ENCODE measurements around the gene SCNN1A. TPM values are rescaled to one million over a fixed set of nuclear protein-coding genes. Genes with fewer than 3 reads are reported as not detected.

The SCNN1A gene
- total and polyA plus RNA-seq, 2 of the 4 experiments (the other 2 are of a cell fraction), result 0.41 TPM; not detected in 1

- no peak for TF ChIP-seq CEBPB (IDR thresholded peaks at IDR 0.05; ENCODE audit: low read depth, low read length)
Observed at GRCh38 chr12:6355491-6356373, 19.6 kb downstream of the SCNN1A start (continued).

- no peak overlapping the region for H3K27ac ChIP-seq (ENCODE audit: insufficient read depth, low read length)
- no peak overlapping the region for H3K9ac ChIP-seq (ENCODE audit: low read depth, low read length)
- peaks cover 9% of the 10 kb centered on the region for H3K27me3 ChIP-seq (ENCODE audit: control insufficient read depth, insufficient read depth, low read length)
- H3K9me3 ChIP-seq (ENCODE audit: control insufficient read depth, insufficient read depth, low read length), result no peaks in the 10 kb centered on the region
- no peak overlapping the region for H2BK5ac ChIP-seq (ENCODE audit: low read depth, low read length, poor library complexity, severe bottlenecking)
- H4K8ac ChIP-seq (ENCODE audit: low read depth in 2 of 2, low read length in 2 of 2), result no peak overlapping the region
- H3K4me3 ChIP-seq (ENCODE audit: insufficient read depth, low read depth, low read length), result no peak overlapping the region
- H4K91ac ChIP-seq (ENCODE audit: insufficient read depth, low read depth, low read length), result no peak overlapping the region
- no peak for TF ChIP-seq CEBPB (IDR thresholded peaks at IDR 0.05; ENCODE audit: low read depth, low read length)
- TF ChIP-seq RCOR1 (IDR thresholded peaks at IDR 0.05; ENCODE audit: insufficient replicate concordance, low read length), result no peak
- no peak for TF ChIP-seq NFE2L2 (IDR thresholded peaks at IDR 0.05; ENCODE audit: low read depth, low read length)
- TF ChIP-seq POLR2A (IDR thresholded peaks at IDR 0.05; ENCODE audit: low read depth, low read length), result no peak
- no peak for TF ChIP-seq USF2 (IDR thresholded peaks at IDR 0.05; ENCODE audit: low read depth, low read length)
- no peak for TF ChIP-seq FOS (IDR thresholded peaks at IDR 0.05; ENCODE audit: low read depth, low read length)
- TF ChIP-seq RAD21 (IDR thresholded peaks at IDR 0.05; ENCODE audit: low read length), result no peak
- TF ChIP-seq MAFK (IDR thresholded peaks at IDR 0.05; ENCODE audit: low read depth, low read length), result no peak
- no peak for TF ChIP-seq RFX5 (IDR thresholded peaks at IDR 0.05; ENCODE audit: low read depth, low read length)
- no peak for TF ChIP-seq CHD1 (IDR thresholded peaks at IDR 0.05; ENCODE audit: low read depth, low read length)
- TF ChIP-seq BHLHE40 (IDR thresholded peaks at IDR 0.05; ENCODE audit: low read depth, low read length), result no peak
- no peak for TF ChIP-seq MXI1 (IDR thresholded peaks at IDR 0.05; ENCODE audit: borderline replicate concordance, low read depth, low read length)
- TF ChIP-seq CTCF (conservative IDR thresholded peaks at IDR 0.05; ENCODE audit: low read depth, low read length), result no peak
- H2BK15ac ChIP-seq (ENCODE audit: low read depth, low read length), result no peak overlapping the region
- no peak overlapping the region for H3K56ac ChIP-seq (ENCODE audit: extremely low read depth, insufficient read depth, low read length)
- no peaks in the 10 kb centered on the region for H3K9me1 ChIP-seq (ENCODE audit: insufficient read depth, low read length)
- H3K14ac ChIP-seq (replicated peaks; ENCODE audit: low read depth, low read length), result no peak overlapping the region
- H2BK20ac ChIP-seq (ENCODE audit: low read depth, low read length), result no peak overlapping the region
- H2AK9ac ChIP-seq (replicated peaks; ENCODE audit: low read depth, low read length, poor library complexity), result no peak overlapping the region
- H3K4me1 ChIP-seq (ENCODE audit: control insufficient read depth, insufficient read depth, low read length), result peaks cover 4% of the 10 kb centered on the region; the same call in 1 of the 2 replicates
- no peaks in the 10 kb centered on the region for H3K79me1 ChIP-seq (ENCODE audit: low read depth in 1 of 2, low read length in 2 of 2)
- H3K36me3 ChIP-seq (ENCODE audit: control insufficient read depth, insufficient read depth, low read length), result no peaks in the 10 kb centered on the region
- H4K5ac ChIP-seq (ENCODE audit: low read depth, low read length), result no peak overlapping the region
- CTCF ChIA-PET, result no interaction called here
- no peak overlapping the region for H2BK120ac ChIP-seq (ENCODE audit: low read depth, low read length)
- no peak overlapping the region for H2AK5ac ChIP-seq (ENCODE audit: low read depth, low read length)
- WGBS, 2 experiments (ENCODE audit: extremely low coverage in 2 of 2, insufficient read length in 1 of 2), result 90% methylated on average over 3 of the region's 10 CpGs; no CpG with 5 or more reads in 1 of the 2 experiments
- no peak overlapping the region for H3K4me2 ChIP-seq (ENCODE audit: low read depth, low read length)
- H3K18ac ChIP-seq (ENCODE audit: low read depth, low read length), result no peak overlapping the region
- dilution Hi-C loops (cut with HindIII; ENCODE audit: low sequenced_read_pairs, unreplicated experiment), result no loop called here
- no TSS peak for BruUV-seq (replicated peaks)
- in situ Hi-C loops (cut with MboI; ENCODE audit: low sequenced_read_pairs), result no loop called here
- POLR2A ChIA-PET (ENCODE audit: unreplicated experiment), result no interaction called here
- no peak overlapping the region for H3K4ac ChIP-seq (ENCODE audit: low read depth, low read length)
- H3K23ac ChIP-seq (ENCODE audit: low read depth, low read length), result no peak overlapping the region
- no peak overlapping the region for H2AFZ ChIP-seq (replicated peaks; ENCODE audit: low read length, poor library complexity)
- intact Hi-C loops (cut with micrococcal nuclease), result no loop called here
- H4K20me1 ChIP-seq (ENCODE audit: insufficient read depth, low read length), result no peaks in the 10 kb centered on the region
- ATAC-seq (ENCODE audit: low read depth) (no peak), DNase-seq (no peak)
Observed at GRCh38 chr12:6354495-6355393, 20.6 kb downstream of the SCNN1A start.

Data from IMR-90 (cell line).